Measurements from ENCODE around the gene CCL1.
"Not testable (repeated sequence)": the region's sequence is repeated elsewhere in the genome, so short reads cannot be mapped to it uniquely, and the experiment has no call there.

The CCL1 gene

GRCh38 chr17:34358631-34359030 lies 4.4 kb downstream of the CCL1 start:
- no peak for DNase-seq (ENCODE audit: low read depth)

- no peak for DNase-seq (ENCODE audit: low read depth)
Measured at GRCh38 chr17:34357398-34357797, 5.6 kb downstream of the CCL1 start.

GRCh38 chr17:34356194-34356593 lies 6.8 kb downstream of the CCL1 start, which contains the start of gene CCL13:
CCL13 (plus strand) TSS chr17:34356480; CDS start chr17:34356527, 47 bp downstream.
- no peak for DNase-seq (ENCODE audit: low read depth)

GRCh38 chr17:34354637-34355036 lies 8.4 kb downstream of the CCL1 start:
- DNase-seq (ENCODE audit: low read depth) = no peak

- no peak for DNase-seq (ENCODE audit: low read depth)
Measured at GRCh38 chr17:34352191-34352590, 10.8 kb downstream of the CCL1 start.

GRCh38 chr17:34351096-34351495 lies 11.9 kb downstream of the CCL1 start:
- DNase-seq (ENCODE audit: low read depth) = no peak

- DNase-seq (ENCODE audit: low read depth) = no peak
Measured at GRCh38 chr17:34349751-34350150, 13.3 kb downstream of the CCL1 start.

GRCh38 chr17:34347063-34347462 lies 16.0 kb downstream of the CCL1 start:
- no peak for DNase-seq (ENCODE audit: low read depth)

GRCh38 chr17:34341916-34342315 lies 21.1 kb downstream of the CCL1 start:
- DNase-seq (ENCODE audit: low read depth) = no peak

GRCh38 chr17:34339138-34339770 lies 23.8 kb downstream of the CCL1 start:
- no peak for DNase-seq (ENCODE audit: low read depth)

GRCh38 chr17:34337701-34338100 lies 25.3 kb downstream of the CCL1 start:
- DNase-seq (ENCODE audit: low read depth) = no peak

GRCh38 chr17:34327580-34327979 lies 35.5 kb downstream of the CCL1 start:
- not testable (repeated sequence) for DNase-seq (ENCODE audit: low read depth)

- no peak for DNase-seq (ENCODE audit: low read depth)
Measured at GRCh38 chr17:34321964-34322363, 41.1 kb downstream of the CCL1 start.

GRCh38 chr17:34319039-34319483 lies 44.0 kb downstream of the CCL1 start, which contains the start of gene CCL8:
CCL8 (plus strand) TSS chr17:34319435; CDS start chr17:34319502, 67 bp downstream.
- DNase-seq (ENCODE audit: low read depth) = no peak

- DNase-seq (ENCODE audit: low read depth) = no peak
Measured at GRCh38 chr17:34318474-34318873, 44.6 kb downstream of the CCL1 start.

- no peak for DNase-seq (ENCODE audit: low read depth)
Measured at GRCh38 chr17:34314279-34314678, 48.8 kb downstream of the CCL1 start.

- no peak for DNase-seq (ENCODE audit: low read depth)
Measured at GRCh38 chr17:34313164-34313563, 49.9 kb downstream of the CCL1 start.

GRCh38 chr17:34312080-34312479 lies 51.0 kb downstream of the CCL1 start:
- no peak for DNase-seq (ENCODE audit: low read depth)

- DNase-seq (ENCODE audit: low read depth) = no peak
Measured at GRCh38 chr17:34311291-34311690, 51.7 kb downstream of the CCL1 start.
